H1 (cell line): ENCODE measurements around the gene PCNX3. TPM values are rescaled to one million over a fixed set of nuclear protein-coding genes. Genes with fewer than 3 reads are reported as not detected.

Experiments used
- BRCA1 ChIP-seq: IDR thresholded peaks from 2 replicates; pipeline ENCODE4 v1.6.1; 2012; ENCODE audit warnings: low read depth, low read length, improper control_type of control experiment
- CEBPB ChIP-seq: IDR thresholded peaks from 2 replicates; pipeline ENCODE4 v1.6.1; 2012; ENCODE audit warnings: low read depth, low read length
- KDM1A ChIP-seq: fragments of 200-600, 300-600 bp; sonication (generic); IDR thresholded peaks from 2 replicates; pipeline ENCODE4 v1.7.1; 2016; ENCODE audit warnings: mild to moderate bottlenecking, low read length, borderline replicate concordance
- TBP ChIP-seq: IDR thresholded peaks from 2 replicates; pipeline ENCODE4 v1.6.1; 2011; ENCODE audit warnings: low read depth, low read length, improper control_type of control experiment
- polyA plus RNA-seq, 7 experiments: library from polyadenylated mRNA; depleted of rRNA in 3 of 7; stranded (reverse) in 5 of 7; unstranded in 2 of 7; fragments of >200 nt in 5 of 7; fragments of 200-250 nt in 2 of 7; gene quantifications; 1 replicate in 5 of 7; 2 replicates in 1 of 7; 4 replicates in 1 of 7; pipeline versions ENCODE4 v1.2.1 to v1.2.3, GENCODE V29; 2011 to 2013; ENCODE audit warnings: missing spikeins in 2 of 7, mixed read lengths in 2 of 7
- total RNA-seq: library from RNA; stranded (reverse); fragmentation: NEBNext Ultra II Directional; extraction: Animal tissue kit (Norgen Biotek cat#: 25700); gene quantifications from 2 replicates; pipeline ENCODE4 v1.2.1, GENCODE V29; 2021

PCNX3 gene
- total and polyA plus RNA-seq, 2 of the 8 experiments (the other 6 are each of a cell fraction or from before 2014, with no cell fraction given) = 27.2 to 38.8 TPM

DNA sequence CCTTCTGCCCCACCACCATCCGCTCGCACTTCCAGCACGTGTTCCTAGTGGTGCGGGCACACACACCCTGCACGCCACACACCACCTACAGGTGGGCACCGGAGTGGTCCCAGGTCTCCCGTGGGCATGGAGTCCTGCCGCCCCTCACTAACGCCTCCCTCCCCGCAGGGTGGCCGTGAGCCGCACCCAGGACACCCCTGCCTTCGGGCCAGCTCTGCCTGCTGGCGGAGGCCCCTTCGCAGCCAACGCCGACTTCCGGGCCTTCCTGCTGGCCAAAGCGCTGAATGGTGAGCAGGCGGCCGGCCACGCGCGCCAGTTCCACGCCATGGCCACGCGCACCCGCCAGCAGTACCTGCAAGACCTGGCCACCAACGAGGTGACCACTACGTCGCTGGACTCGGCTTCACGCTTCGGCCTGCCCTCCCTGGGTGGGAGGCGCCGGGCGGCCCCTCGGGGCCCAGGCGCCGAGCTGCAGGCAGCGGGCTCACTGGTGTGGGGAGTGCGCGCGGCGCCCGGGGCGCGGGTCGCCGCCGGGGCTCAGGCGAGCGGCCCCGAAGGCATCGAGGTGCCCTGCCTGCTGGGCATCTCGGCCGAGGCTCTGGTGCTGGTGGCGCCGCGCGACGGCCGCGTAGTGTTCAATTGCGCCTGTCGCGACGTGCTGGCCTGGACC is 30.8 kb downstream of the PCNX3 start (continued):
- TF ChIP-seq CEBPB (no peak), BRCA1 (no peak), KDM1A (no peak), TBP (no peak)
